GM12892 (cell line): Measurements from ENCODE around the gene CHERP.
"Not testable (repeated sequence)": the region's sequence is repeated elsewhere in the genome, so short reads cannot be mapped to it uniquely, and the experiment has no call there.

ENCODE experiments used
- DNase-seq: peaks from one replicate; pipeline ENCODE4 v3.0.0; 2011; ENCODE audit not compliant: insufficient read length
- FAIRE-seq: peaks from 2 replicates; lab custom pipeline; 2011; peaks lifted over from hg19 to GRCh38; lab: Jason Lieb, UNC
- POLR2A ChIP-seq: IDR thresholded peaks from 2 replicates; pipeline ENCODE4 v1.6.1; 2011; ENCODE audit warnings: low read depth, low read length, control low read depth
- POLR2AphosphoS5 ChIP-seq: IDR thresholded peaks from 2 replicates; pipeline ENCODE4 v1.6.1; 2011; ENCODE audit warnings: low read depth, low read length, control low read depth
- TAF1 ChIP-seq: IDR thresholded peaks from 2 replicates; pipeline ENCODE4 v1.6.1; 2011; ENCODE audit warnings: low read depth, mild to moderate bottlenecking, control low read depth, low read length, borderline replicate concordance

CHERP gene

GRCh38 chr19:16514383-16515019, 27.7 kb downstream of the CHERP start:
- DNase-seq (no peak), FAIRE-seq (no peak)
- TF ChIP-seq POLR2A (no peak), TAF1 (no peak), POLR2AphosphoS5 (no peak)

- not testable (repeated sequence) for FAIRE-seq
Observed at GRCh38 chr19:16512611-16513010, 29.6 kb downstream of the CHERP start.

GRCh38 chr19:16509141-16510061, 32.8 kb downstream of the CHERP start:
- FAIRE-seq (no peak), DNase-seq (no peak)
- TF ChIP-seq TAF1 (no peak), POLR2AphosphoS5 (no peak), POLR2A (no peak)

More at GRCh38 chr19:16512611-16513010, 29.6 kb downstream of the CHERP start:
- DNase-seq: not testable (repeated sequence)

- FAIRE-seq (no peak), DNase-seq (no peak)
- TF ChIP-seq TAF1 (no peak), POLR2A (no peak), POLR2AphosphoS5 (no peak)
Observed at GRCh38 chr19:16508546-16508945, 33.7 kb downstream of the CHERP start.

- TF ChIP-seq POLR2AphosphoS5 (no peak), TAF1 (no peak), POLR2A (no peak)
- DNase-seq (no peak), FAIRE-seq (no peak)
Observed at GRCh38 chr19:16506961-16507360, 35.3 kb downstream of the CHERP start.

GRCh38 chr19:16506161-16506560, 36.1 kb downstream of the CHERP start:
- FAIRE-seq, DNase-seq: not testable (repeated sequence)

GRCh38 chr19:16504271-16504670, 38.0 kb downstream of the CHERP start:
- DNase-seq: no peak
- FAIRE-seq: no peak
- no peak for TF ChIP-seq TAF1

- DNase-seq (no peak), FAIRE-seq (no peak)
- no peak for TF ChIP-seq POLR2AphosphoS5
- TF ChIP-seq TAF1: no peak
- no peak for TF ChIP-seq POLR2A
Observed at GRCh38 chr19:16497837-16498236, 44.4 kb downstream of the CHERP start.

- DNase-seq (no peak), FAIRE-seq (no peak)
- TF ChIP-seq POLR2AphosphoS5: no peak
- no peak for TF ChIP-seq TAF1
- no peak for TF ChIP-seq POLR2A
Observed at GRCh38 chr19:16497042-16497441, 45.2 kb downstream of the CHERP start.

GRCh38 chr19:16496613-16496983, 45.6 kb downstream of the CHERP start:
- DNase-seq (no peak), FAIRE-seq (no peak)
- TF ChIP-seq POLR2A (no peak), TAF1 (no peak), POLR2AphosphoS5 (no peak)

GRCh38 chr19:16495982-16496612, 46.1 kb downstream of the CHERP start, which contains the start of the genes C19orf44 and CALR3:
Gene C19orf44, plus strand, starts transcription at chr19:16496394. Its CDS starts 4,399 bp downstream, at chr19:16500793.
Gene CALR3, minus strand, starts transcription at chr19:16496167. Its CDS starts 38 bp downstream, at chr19:16496129.
- DNase-seq (peak; percentile 90), FAIRE-seq (peak; percentile 96)
- TF ChIP-seq POLR2AphosphoS5 (peak; percentile 67; the same call in 1 of the 2 replicates), TAF1 (0 out of 2 replicates have a peak, but pooled peaks have one; percentile 20), POLR2A (peak; percentile 74)

- FAIRE-seq, DNase-seq: not testable (repeated sequence)
Observed at GRCh38 chr19:16486476-16486875, 55.8 kb downstream of the CHERP start.
